ENCODE measurements around the gene OLFML1.

Gene OLFML1

GRCh38 chr11:7480113-7480512, 5.2 kb upstream of the OLFML1 start:
- no peak for DNase-seq (ENCODE audit: low spot score)

GRCh38 chr11:7484131-7484530, 1.2 kb upstream of the OLFML1 start:
- DNase-seq (ENCODE audit: low spot score), result no peak

- DNase-seq (ENCODE audit: low spot score), result no peak
Measured at GRCh38 chr11:7484645-7485044, 661 bp upstream of the OLFML1 start.

GRCh38 chr11:7486098-7486780, 933 bp downstream of the OLFML1 start:
- no peak for DNase-seq (ENCODE audit: low spot score)

GRCh38 chr11:7486781-7487140, 1.5 kb downstream of the OLFML1 start:
- no peak for DNase-seq (ENCODE audit: low spot score)

GRCh38 chr11:7487360-7487759, 2.1 kb downstream of the OLFML1 start:
- no peak for DNase-seq (ENCODE audit: low spot score)

- DNase-seq (ENCODE audit: low spot score), result no peak
Measured at GRCh38 chr11:7488681-7489080, 3.4 kb downstream of the OLFML1 start.

- no peak for DNase-seq (ENCODE audit: low spot score)
Measured at GRCh38 chr11:7489376-7489775, 4.1 kb downstream of the OLFML1 start.

GRCh38 chr11:7490054-7490453, 4.7 kb downstream of the OLFML1 start:
- no peak for DNase-seq (ENCODE audit: low spot score)

- DNase-seq (ENCODE audit: low spot score), result no peak
Measured at GRCh38 chr11:7490535-7490934, 5.2 kb downstream of the OLFML1 start.

GRCh38 chr11:7492253-7492652, 6.9 kb downstream of the OLFML1 start:
- DNase-seq (ENCODE audit: low spot score), result no peak

GRCh38 chr11:7493670-7494069, 8.4 kb downstream of the OLFML1 start:
- no peak for DNase-seq (ENCODE audit: low spot score)

GRCh38 chr11:7494086-7494745, 8.9 kb downstream of the OLFML1 start:
- DNase-seq (ENCODE audit: low spot score), result no peak

- DNase-seq (ENCODE audit: low spot score), result no peak
Measured at GRCh38 chr11:7495882-7496551, 10.7 kb downstream of the OLFML1 start.

- DNase-seq (ENCODE audit: low spot score), result no peak
Measured at GRCh38 chr11:7498193-7498592, 12.9 kb downstream of the OLFML1 start.

GRCh38 chr11:7499081-7499480, 13.8 kb downstream of the OLFML1 start:
- no peak for DNase-seq (ENCODE audit: low spot score)

GRCh38 chr11:7500251-7500650, 14.9 kb downstream of the OLFML1 start:
- DNase-seq (ENCODE audit: low spot score), result no peak

- DNase-seq (ENCODE audit: low spot score), result no peak
Measured at GRCh38 chr11:7501251-7501650, 15.9 kb downstream of the OLFML1 start.

GRCh38 chr11:7501894-7502293, 16.6 kb downstream of the OLFML1 start:
- no peak for DNase-seq (ENCODE audit: low spot score)

GRCh38 chr11:7506243-7506642, 20.9 kb downstream of the OLFML1 start:
- DNase-seq (ENCODE audit: low spot score), result no peak

- DNase-seq (ENCODE audit: low spot score), result no peak
Measured at GRCh38 chr11:7508087-7508486, 22.8 kb downstream of the OLFML1 start.

GRCh38 chr11:7509966-7510365, 24.7 kb downstream of the OLFML1 start:
- DNase-seq (ENCODE audit: low spot score), result no peak

GRCh38 chr11:7511401-7511800, 26.1 kb downstream of the OLFML1 start:
- DNase-seq (ENCODE audit: low spot score), result peak; percentile 80
